ENCODE results near the gene OXNAD1.

DNA sequence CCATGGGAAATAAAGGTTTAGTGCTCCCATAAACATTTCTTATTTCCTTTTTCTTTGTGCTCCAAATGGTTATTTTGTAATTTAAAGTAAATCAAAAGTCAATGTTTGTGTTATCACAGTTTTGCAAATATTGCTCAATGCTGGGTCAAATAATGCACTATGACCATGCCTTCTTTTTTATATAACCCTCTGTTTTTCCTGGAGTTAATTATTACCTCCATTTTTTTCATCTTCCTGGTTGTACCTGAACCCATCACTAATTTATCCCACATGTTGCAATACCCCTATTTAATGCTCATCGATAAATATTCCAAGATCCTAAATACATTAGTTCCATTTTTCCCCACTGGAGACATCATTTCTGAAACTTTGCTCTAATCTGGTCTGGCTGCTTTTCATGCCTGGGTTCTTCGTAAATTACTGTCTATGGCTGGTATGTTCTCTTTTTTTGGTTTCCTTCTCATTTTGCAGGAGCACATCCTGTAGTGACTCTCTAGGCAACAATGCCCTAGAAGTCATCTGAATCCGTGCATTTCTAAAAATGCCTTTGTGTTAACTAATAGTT lies 66.4 kb downstream of the OXNAD1 start:
- TF ChIP-seq, protein P1, sequence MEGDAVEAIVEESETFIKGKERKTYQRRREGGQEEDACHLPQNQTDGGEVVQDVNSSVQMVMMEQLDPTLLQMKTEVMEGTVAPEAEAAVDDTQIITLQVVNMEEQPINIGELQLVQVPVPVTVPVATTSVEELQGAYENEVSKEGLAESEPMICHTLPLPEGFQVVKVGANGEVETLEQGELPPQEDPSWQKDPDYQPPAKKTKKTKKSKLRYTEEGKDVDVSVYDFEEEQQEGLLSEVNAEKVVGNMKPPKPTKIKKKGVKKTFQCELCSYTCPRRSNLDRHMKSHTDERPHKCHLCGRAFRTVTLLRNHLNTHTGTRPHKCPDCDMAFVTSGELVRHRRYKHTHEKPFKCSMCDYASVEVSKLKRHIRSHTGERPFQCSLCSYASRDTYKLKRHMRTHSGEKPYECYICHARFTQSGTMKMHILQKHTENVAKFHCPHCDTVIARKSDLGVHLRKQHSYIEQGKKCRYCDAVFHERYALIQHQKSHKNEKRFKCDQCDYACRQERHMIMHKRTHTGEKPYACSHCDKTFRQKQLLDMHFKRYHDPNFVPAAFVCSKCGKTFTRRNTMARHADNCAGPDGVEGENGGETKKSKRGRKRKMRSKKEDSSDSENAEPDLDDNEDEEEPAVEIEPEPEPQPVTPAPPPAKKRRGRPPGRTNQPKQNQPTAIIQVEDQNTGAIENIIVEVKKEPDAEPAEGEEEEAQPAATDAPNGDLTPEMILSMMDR (IDR thresholded peaks at IDR 0.05), result no peak
- no peak for TF ChIP-seq GABPA (IDR thresholded peaks at IDR 0.05; ENCODE audit: low read depth)
- no peak for TF ChIP-seq SMC3 (IDR thresholded peaks at IDR 0.05; ENCODE audit: low read depth, low read length)
- TF ChIP-seq POLR2AphosphoS5 (IDR thresholded peaks at IDR 0.05; ENCODE audit: low read depth, low read length), result no peak
- no peak for TF ChIP-seq MXI1 (IDR thresholded peaks at IDR 0.05; ENCODE audit: low read depth, low read length)
- TF ChIP-seq EP300 (IDR thresholded peaks at IDR 0.05; ENCODE audit: borderline replicate concordance in 1 of 2, low read depth in 1 of 2, low read length in 1 of 2), result no peak
- no peak for TF ChIP-seq CHD2 (IDR thresholded peaks at IDR 0.05; ENCODE audit: low read length, partially characterized antibody)
- no peak for TF ChIP-seq TAF1 (IDR thresholded peaks at IDR 0.05; ENCODE audit: borderline replicate concordance, low read depth, low read length)
- TF ChIP-seq, protein P2, sequence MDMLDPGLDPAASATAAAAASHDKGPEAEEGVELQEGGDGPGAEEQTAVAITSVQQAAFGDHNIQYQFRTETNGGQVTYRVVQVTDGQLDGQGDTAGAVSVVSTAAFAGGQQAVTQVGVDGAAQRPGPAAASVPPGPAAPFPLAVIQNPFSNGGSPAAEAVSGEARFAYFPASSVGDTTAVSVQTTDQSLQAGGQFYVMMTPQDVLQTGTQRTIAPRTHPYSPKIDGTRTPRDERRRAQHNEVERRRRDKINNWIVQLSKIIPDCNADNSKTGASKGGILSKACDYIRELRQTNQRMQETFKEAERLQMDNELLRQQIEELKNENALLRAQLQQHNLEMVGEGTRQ (IDR thresholded peaks at IDR 0.05; ENCODE audit: borderline replicate concordance, low read depth, low read length), result no peak
- no peak for TF ChIP-seq EZH2phosphoT487 (IDR thresholded peaks at IDR 0.05; ENCODE audit: borderline replicate concordance, low read depth)
